SK-N-SH (cell line): ENCODE data around the gene GLRA3. TPM values are rescaled to one million over a fixed set of nuclear protein-coding genes. Genes with fewer than 3 reads are reported as not detected.

Source experiments
- CTCF ChIA-PET: fragments of 300-600, 350-600 bp; formaldehyde crosslinking; extraction: SDS; loops from one replicate; lab custom pipeline; 2021; lab: Yijun Ruan, JAX
- POLR2A ChIA-PET: fragments of 350-600 bp; sonication (Branson Sonifier 250); formaldehyde crosslinking; extraction: SDS; loops from one replicate; lab custom pipeline; 2020; ENCODE audit warnings: antibody characterized with exemption, inconsistent platforms; lab: Yijun Ruan, JAX
- DNase-seq: peaks from one replicate; pipeline ENCODE4 v3.0.0; 2012
- H2AFZ ChIP-seq: fragments of 200-600 bp; sonication (generic); 2 replicates; pipeline ENCODE4 v1.8.1; 2016; ENCODE audit warnings: antibody characterized with exemption, mild to moderate bottlenecking, low read depth
- H3F3A ChIP-seq: fragments of 200-600 bp; sonication (generic); replicated peaks from 2 replicates; pipeline ENCODE3; 2016; ENCODE audit warnings: antibody characterized with exemption, mild to moderate bottlenecking; ENCODE audit not compliant: insufficient read depth
- H3K27ac ChIP-seq, 2 experiments: fragments of 200-500 bp in 1 of 2; fragments of 200-600 bp in 1 of 2; sonication (Bioruptor generic) in 1 of 2; sonication (generic), shearing (Covaris generic) in 1 of 2; 2 replicates each; pipeline versions ENCODE4 v1.5.1 to v1.6.1; 2014 to 2016; ENCODE audit warnings: low read depth in 2 of 2, inconsistent platforms in 1 of 2, low read length in 1 of 2, mild to moderate bottlenecking in 1 of 2, mixed read lengths in 1 of 2
- H3K27me3 ChIP-seq: fragments of 200-600 bp; sonication (generic), shearing (Covaris generic); 2 replicates; pipeline ENCODE4 v1.6.1; 2016; ENCODE audit warnings: mixed run types; ENCODE audit not compliant: insufficient read depth
- H3K36me3 ChIP-seq, 2 experiments: fragments of 200-500 bp in 1 of 2; fragments of 200-600 bp in 1 of 2; sonication (Bioruptor generic) in 1 of 2; sonication (generic) in 1 of 2; replicated peaks in 1 of 2; 2 replicates each; pipeline versions ENCODE3 to v1.5.1; 2014 to 2016; ENCODE audit warnings: low read length in 1 of 2, mild to moderate bottlenecking in 1 of 2; ENCODE audit not compliant: insufficient read depth in 2 of 2, control insufficient read depth in 1 of 2
- H3K4me1 ChIP-seq, 2 experiments: fragments of 200-500 bp in 1 of 2; fragments of 200-600 bp in 1 of 2; sonication (Bioruptor generic) in 1 of 2; sonication (generic), shearing (Covaris generic) in 1 of 2; 2 replicates each; pipeline versions ENCODE4 v1.5.1 to v1.6.1; 2014 to 2016; ENCODE audit warnings: low read depth in 1 of 2, low read length in 1 of 2, mixed run types in 1 of 2; ENCODE audit not compliant: insufficient read depth in 2 of 2, control insufficient read depth in 1 of 2
- H3K4me2 ChIP-seq: fragments of 200-600 bp; sonication (generic), shearing (Covaris generic); 2 replicates; pipeline ENCODE4 v1.6.1; 2017; ENCODE audit warnings: mixed run types
- H3K4me3 ChIP-seq, 2 experiments: fragments of 200-500 bp in 1 of 2; fragments of 200-600 bp in 1 of 2; sonication (Bioruptor generic) in 1 of 2; sonication (generic), shearing (Covaris generic) in 1 of 2; 2 replicates each; pipeline versions ENCODE4 v1.5.1 to v1.8.1; 2014 to 2016; ENCODE audit warnings: low read depth in 2 of 2, inconsistent platforms in 1 of 2, low read length in 1 of 2, mild to moderate bottlenecking in 1 of 2, mixed read lengths in 1 of 2, moderate library complexity in 1 of 2
- H3K79me2 ChIP-seq: fragments of 200-600 bp; sonication (generic); 2 replicates; pipeline ENCODE4 v1.8.1; 2017; ENCODE audit warnings: mild to moderate bottlenecking; ENCODE audit not compliant: insufficient read depth
- H3K9ac ChIP-seq: fragments of 200-600 bp; sonication (generic); 2 replicates; pipeline ENCODE4 v1.6.1; 2017; ENCODE audit warnings: mixed run types
- H3K9me2 ChIP-seq: fragments of 200-600 bp; sonication (generic); 2 replicates; pipeline ENCODE4 v1.6.1; 2017; ENCODE audit warnings: mixed run types
- H3K9me3 ChIP-seq: fragments of 200-600 bp; sonication (generic); 2 replicates; pipeline ENCODE4 v1.6.1; 2017; ENCODE audit warnings: mixed run types, mild to moderate bottlenecking, moderate library complexity
- H4K20me1 ChIP-seq: fragments of 200-600 bp; sonication (generic); 2 replicates; pipeline ENCODE4 v1.6.1; 2017; ENCODE audit warnings: mild to moderate bottlenecking, mixed run types; ENCODE audit not compliant: insufficient read depth
- CTCF ChIP-seq: fragments of 200-600 bp; sonication (generic); IDR thresholded peaks from 2 replicates; pipeline ENCODE4 v1.6.1; 2017; ENCODE audit warnings: antibody characterized with exemption, mild to moderate bottlenecking, moderate library complexity
- EZH2phosphoT487 ChIP-seq: fragments of 200-600 bp; sonication (generic); IDR thresholded peaks from 2 replicates; pipeline ENCODE4 v1.6.1; 2017; ENCODE audit warnings: low read depth, mixed run types, mild to moderate bottlenecking, antibody characterized with exemption, moderate library complexity, borderline replicate concordance
- FOSL2 ChIP-seq: IDR thresholded peaks from 2 replicates; pipeline ENCODE4 v1.4.0; 2012; ENCODE audit warnings: low read depth, mild to moderate bottlenecking, moderate library complexity, borderline replicate concordance
- FOXM1 ChIP-seq: IDR thresholded peaks from 2 replicates; pipeline ENCODE4 v1.4.0; 2012; ENCODE audit warnings: low read depth, mild to moderate bottlenecking
- GATA2 ChIP-seq: sonication (generic); formaldehyde crosslinking; IDR thresholded peaks from 2 replicates; pipeline ENCODE4 v1.5.0; 2020; ENCODE audit warnings: mild to moderate bottlenecking, missing genetic modification reagents
- MAX ChIP-seq: IDR thresholded peaks from 2 replicates; pipeline ENCODE4 v1.4.0; 2012; ENCODE audit warnings: low read depth
- MXI1 ChIP-seq: IDR thresholded peaks from 2 replicates; pipeline ENCODE4 v1.6.1; 2012; ENCODE audit warnings: mild to moderate bottlenecking, low read depth, low read length, improper control_type of control experiment
- POLR2AphosphoS5 ChIP-seq: IDR thresholded peaks from 2 replicates; pipeline ENCODE4 v1.6.1; 2012; ENCODE audit warnings: low read depth, low read length
- RAD21 ChIP-seq: IDR thresholded peaks from 2 replicates; pipeline ENCODE4 v1.6.1; 2012; ENCODE audit warnings: mild to moderate bottlenecking, low read length
- RCOR1 ChIP-seq: fragments of 150-350 bp; IDR thresholded peaks from 2 replicates; pipeline ENCODE4 v1.6.1; 2017; ENCODE audit warnings: antibody characterized with exemption, low read length
- RXRA ChIP-seq: IDR thresholded peaks from 2 replicates; pipeline ENCODE4 v1.4.0; 2012; ENCODE audit warnings: low read depth, mild to moderate bottlenecking, borderline replicate concordance
- SMC3 ChIP-seq: IDR thresholded peaks from 2 replicates; pipeline ENCODE4 v1.6.1; 2012; ENCODE audit warnings: low read depth, low read length, improper control_type of control experiment
- TEAD4 ChIP-seq: IDR thresholded peaks from 2 replicates; pipeline ENCODE4 v1.4.0; 2012; ENCODE audit warnings: mild to moderate bottlenecking, borderline replicate concordance; ENCODE audit not compliant: insufficient read depth
- WGBS: methylation state at CpG from one replicate; pipeline ENCODE4 v1.1.6; 2017; ENCODE audit warnings: low lambda C conversion rate; 5-methylcytosine and 5-hydroxymethylcytosine counted together
- polyA plus RNA-seq, 3 experiments: library from polyadenylated mRNA; depleted of rRNA; stranded (reverse); fragments of >200 nt; gene quantifications; 2 replicates each; pipeline ENCODE4 v1.2.3, GENCODE V29; 2012
- TF ChIP-seq, protein P1 (sequence below): IDR thresholded peaks from 2 replicates; pipeline ENCODE4 v1.4.0; 2012; ENCODE audit warnings: low read depth, borderline replicate concordance
- TF ChIP-seq, protein P2 (sequence below): fragments of 150-350 bp; IDR thresholded peaks from 2 replicates; pipeline ENCODE4 v1.6.1; 2017; ENCODE audit warnings: antibody characterized with exemption, low read length, low read depth, borderline replicate concordance
- TF ChIP-seq, protein P3 (sequence below): IDR thresholded peaks from 2 replicates; pipeline ENCODE4; 2012
- TF ChIP-seq, protein P4 (sequence below): fragments of 150-350 bp; IDR thresholded peaks from 2 replicates; pipeline ENCODE4 v1.6.1; 2016; ENCODE audit warnings: mild to moderate bottlenecking, low read depth, low read length

The GLRA3 gene
- polyA plus RNA-seq, 1 of the 3 experiments (the other 2 are of a cell fraction): not detected

GRCh38 chr4:174775366-174775765, 53.7 kb downstream of the GLRA3 start:
- no peaks in the 10 kb centered on the region for H3K36me3 ChIP-seq
- POLR2A ChIA-PET: no interaction called here
- no peaks in the 10 kb centered on the region for H4K20me1 ChIP-seq
- no peak overlapping the region for H3K9ac ChIP-seq
- no peak for DNase-seq
- H2AFZ ChIP-seq: no peak overlapping the region
- no peaks in the 10 kb centered on the region for H3F3A ChIP-seq
- H3K79me2 ChIP-seq: no peaks in the 10 kb centered on the region
- WGBS: 0% methylated on average over 1 of the region's 1 CpG
- H3K4me1 ChIP-seq: no peaks in the 10 kb centered on the region
- H3K27me3 ChIP-seq: no peaks in the 10 kb centered on the region
- H3K4me2 ChIP-seq: no peak overlapping the region
- H3K4me3 ChIP-seq: no peak overlapping the region
- CTCF ChIA-PET: interaction anchor here (0.7 to 2.0 kb wide), 2 partner anchors 12 to 59 kb away, joined by 3 to 9 read pairs; no protein-coding TSS in a partner anchor
- no peaks in the 10 kb centered on the region for H3K9me2 ChIP-seq
- no peaks in the 10 kb centered on the region for H3K9me3 ChIP-seq
- TF ChIP-seq, protein P1, sequence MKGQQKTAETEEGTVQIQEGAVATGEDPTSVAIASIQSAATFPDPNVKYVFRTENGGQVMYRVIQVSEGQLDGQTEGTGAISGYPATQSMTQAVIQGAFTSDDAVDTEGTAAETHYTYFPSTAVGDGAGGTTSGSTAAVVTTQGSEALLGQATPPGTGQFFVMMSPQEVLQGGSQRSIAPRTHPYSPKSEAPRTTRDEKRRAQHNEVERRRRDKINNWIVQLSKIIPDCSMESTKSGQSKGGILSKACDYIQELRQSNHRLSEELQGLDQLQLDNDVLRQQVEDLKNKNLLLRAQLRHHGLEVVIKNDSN: no peak
- no peak for TF ChIP-seq POLR2AphosphoS5
- no peak for TF ChIP-seq GATA2 (CRISPR knock-in tag)
- TF ChIP-seq MXI1: no peak
- TF ChIP-seq RCOR1: no peak
- TF ChIP-seq, protein P2, sequence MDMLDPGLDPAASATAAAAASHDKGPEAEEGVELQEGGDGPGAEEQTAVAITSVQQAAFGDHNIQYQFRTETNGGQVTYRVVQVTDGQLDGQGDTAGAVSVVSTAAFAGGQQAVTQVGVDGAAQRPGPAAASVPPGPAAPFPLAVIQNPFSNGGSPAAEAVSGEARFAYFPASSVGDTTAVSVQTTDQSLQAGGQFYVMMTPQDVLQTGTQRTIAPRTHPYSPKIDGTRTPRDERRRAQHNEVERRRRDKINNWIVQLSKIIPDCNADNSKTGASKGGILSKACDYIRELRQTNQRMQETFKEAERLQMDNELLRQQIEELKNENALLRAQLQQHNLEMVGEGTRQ: no peak
- TF ChIP-seq, protein P3, sequence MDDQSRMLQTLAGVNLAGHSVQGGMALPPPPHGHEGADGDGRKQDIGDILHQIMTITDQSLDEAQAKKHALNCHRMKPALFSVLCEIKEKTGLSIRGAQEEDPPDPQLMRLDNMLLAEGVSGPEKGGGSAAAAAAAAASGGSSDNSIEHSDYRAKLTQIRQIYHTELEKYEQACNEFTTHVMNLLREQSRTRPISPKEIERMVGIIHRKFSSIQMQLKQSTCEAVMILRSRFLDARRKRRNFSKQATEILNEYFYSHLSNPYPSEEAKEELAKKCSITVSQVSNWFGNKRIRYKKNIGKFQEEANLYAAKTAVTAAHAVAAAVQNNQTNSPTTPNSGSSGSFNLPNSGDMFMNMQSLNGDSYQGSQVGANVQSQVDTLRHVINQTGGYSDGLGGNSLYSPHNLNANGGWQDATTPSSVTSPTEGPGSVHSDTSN: no peak
- TF ChIP-seq EZH2phosphoT487: no peak
- TF ChIP-seq, protein P4, sequence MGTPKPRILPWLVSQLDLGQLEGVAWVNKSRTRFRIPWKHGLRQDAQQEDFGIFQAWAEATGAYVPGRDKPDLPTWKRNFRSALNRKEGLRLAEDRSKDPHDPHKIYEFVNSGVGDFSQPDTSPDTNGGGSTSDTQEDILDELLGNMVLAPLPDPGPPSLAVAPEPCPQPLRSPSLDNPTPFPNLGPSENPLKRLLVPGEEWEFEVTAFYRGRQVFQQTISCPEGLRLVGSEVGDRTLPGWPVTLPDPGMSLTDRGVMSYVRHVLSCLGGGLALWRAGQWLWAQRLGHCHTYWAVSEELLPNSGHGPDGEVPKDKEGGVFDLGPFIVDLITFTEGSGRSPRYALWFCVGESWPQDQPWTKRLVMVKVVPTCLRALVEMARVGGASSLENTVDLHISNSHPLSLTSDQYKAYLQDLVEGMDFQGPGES: no peak
- TF ChIP-seq FOSL2: no peak
- TF ChIP-seq RXRA: no peak
- no peak overlapping the region for H3K27ac ChIP-seq

DNA sequence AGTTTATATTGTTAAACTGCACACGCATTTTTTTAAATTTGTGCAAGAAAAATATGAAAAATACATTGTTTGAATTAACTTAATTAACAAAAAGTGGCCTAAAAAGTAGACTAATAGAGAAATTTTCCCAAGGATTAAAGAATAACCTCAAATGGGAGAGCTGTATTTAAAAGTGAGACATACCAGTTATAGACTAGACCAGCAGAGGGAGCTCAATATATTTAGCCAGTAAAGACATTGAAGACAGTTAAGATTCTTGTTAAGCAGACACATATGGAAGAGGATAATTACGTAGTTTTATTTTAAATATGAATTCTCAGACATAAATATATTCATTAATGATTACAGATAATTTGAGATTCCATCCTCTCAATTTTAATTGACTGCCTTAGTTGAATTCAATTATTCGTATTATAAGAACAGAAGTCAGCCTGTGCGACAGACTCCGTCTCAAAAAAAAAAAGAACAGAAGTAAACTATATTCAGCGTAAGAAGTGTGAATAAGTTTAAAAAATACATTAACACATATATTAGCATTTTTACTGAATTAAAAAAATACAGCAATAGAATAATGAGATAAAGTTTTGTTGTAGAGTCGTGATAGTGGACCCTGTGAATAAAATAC, 64.8 kb downstream of the GLRA3 start:
- Histone ChIP-seq H4K20me1 (no peaks in the 10 kb centered on the region), H3F3A (no peaks in the 10 kb centered on the region), H3K9ac (no peak overlapping the region), H3K79me2 (no peaks in the 10 kb centered on the region), H3K36me3 (no peaks in the 10 kb centered on the region), H3K4me2 (no peak overlapping the region), H3K4me3 (no peak overlapping the region; a peak in 1 of 4 replicates), H3K27me3 (no peaks in the 10 kb centered on the region), H2AFZ (no peak overlapping the region), H3K9me3 (no peaks in the 10 kb centered on the region), H3K27ac (no peak overlapping the region), H3K9me2 (no peaks in the 10 kb centered on the region), H3K4me1 (no peaks in the 10 kb centered on the region)
- TF ChIP-seq RAD21 (peak; percentile 70), TEAD4 (no peak), MAX (no peak), CTCF (peak; percentile 83), FOSL2 (no peak), SMC3 (peak; percentile 48), FOXM1 (no peak)
- 43% methylated on average over 7 of the region's 7 CpGs for WGBS
- ChIA-PET POLR2A (no interaction called here), CTCF (interaction anchor here (0.6 to 4.9 kb wide), 22 partner anchors 9 to 798 kb away, joined by 3 to 40 read pairs (median 4); partner anchors contain the start of gene GLRA3)
- peak; percentile 45 for DNase-seq
